GM23338 (cell line): ENCODE measurements around the gene WDR11. TPM values are rescaled to one million over a fixed set of nuclear protein-coding genes. Genes with fewer than 3 reads are reported as not detected.

ENCODE experiments used
- ATAC-seq: fragments of 200-7000 bp; cut with Tn5 transposase; 3 replicates; pipeline ENCODE4 v1.9.1; 2020
- DNase-seq: peaks from one replicate; pipeline ENCODE4 v3.0.0-alpha.2; 2015; ENCODE audit warnings: low spot score
- H2AFZ ChIP-seq: fragments of 200-600 bp; sonication (generic); 2 replicates; pipeline ENCODE4 v1.8.0; 2016; ENCODE audit warnings: antibody characterized with exemption, mild to moderate bottlenecking, moderate library complexity
- H3F3A ChIP-seq: fragments of 200-600 bp; sonication (generic); replicated peaks from 2 replicates; pipeline ENCODE4 v1.8.0; 2017; ENCODE audit warnings: antibody characterized with exemption, mixed run types, low read depth
- H3K27ac ChIP-seq: fragments of 200-600 bp; sonication (generic); 2 replicates; pipeline ENCODE4 v1.6.1; 2016; ENCODE audit warnings: low read depth
- H3K27me3 ChIP-seq: fragments of 200-600 bp; sonication (generic); 2 replicates; pipeline ENCODE4 v1.8.0; 2016; ENCODE audit warnings: mild to moderate bottlenecking, mixed run types, moderate library complexity; ENCODE audit not compliant: insufficient read depth
- H3K36me3 ChIP-seq: fragments of 200-600 bp; sonication (generic); 2 replicates; pipeline ENCODE4 v1.8.0; 2016; ENCODE audit warnings: mild to moderate bottlenecking; ENCODE audit not compliant: insufficient read depth
- H3K4me1 ChIP-seq: fragments of 200-600 bp; sonication (generic); 2 replicates; pipeline ENCODE4 v1.8.0; 2016; ENCODE audit warnings: mild to moderate bottlenecking, moderate library complexity; ENCODE audit not compliant: insufficient read depth
- H3K4me2 ChIP-seq: fragments of 200-600 bp; sonication (generic); 2 replicates; pipeline ENCODE4 v1.7.1; 2017; ENCODE audit warnings: mixed run types
- H3K4me3 ChIP-seq: fragments of 200-600 bp; sonication (generic); 2 replicates; pipeline ENCODE4 v1.6.1; 2016; ENCODE audit warnings: mixed run types
- H3K79me2 ChIP-seq: fragments of 200-600 bp; sonication (generic); replicated peaks from 2 replicates; pipeline ENCODE4 v1.8.0; 2017; ENCODE audit warnings: mild to moderate bottlenecking; ENCODE audit not compliant: insufficient read depth
- H3K9me2 ChIP-seq: fragments of 200-600 bp; sonication (generic); 2 replicates; pipeline ENCODE4 v1.8.0; 2017; ENCODE audit not compliant: insufficient read depth
- H4K20me1 ChIP-seq: fragments of 200-600 bp; sonication (generic); replicated peaks from 2 replicates; pipeline ENCODE4 v1.8.0; 2017; ENCODE audit warnings: mild to moderate bottlenecking; ENCODE audit not compliant: insufficient read depth
- H3K27ac Mint-ChIP-seq: 2 replicates; pipeline ENCODE4 v1.8.0; 2020; ENCODE audit warnings: inconsistent platforms, mild to moderate bottlenecking, moderate library complexity, mixed read lengths
- H3K27me3 Mint-ChIP-seq: 3 replicates; pipeline ENCODE4 v1.8.0; 2022; ENCODE audit warnings: low read depth, mild to moderate bottlenecking, moderate library complexity, mixed read lengths, inconsistent platforms; ENCODE audit not compliant: insufficient read depth, poor library complexity
- H3K36me3 Mint-ChIP-seq: 3 replicates; pipeline ENCODE4 v1.8.0; 2021; ENCODE audit warnings: low read depth, mild to moderate bottlenecking, inconsistent platforms, moderate library complexity, mixed read lengths
- H3K4me1 Mint-ChIP-seq: 3 replicates; pipeline ENCODE4 v1.8.0; 2020; ENCODE audit warnings: mild to moderate bottlenecking, inconsistent platforms, mixed read lengths
- H3K4me3 Mint-ChIP-seq: 3 replicates; pipeline ENCODE4 v1.8.0; 2021; ENCODE audit warnings: moderate library complexity, mild to moderate bottlenecking, inconsistent platforms, mixed read lengths
- H3K9me3 Mint-ChIP-seq: 3 replicates; pipeline ENCODE4 v1.8.0; 2020; ENCODE audit warnings: moderate library complexity, mild to moderate bottlenecking, inconsistent platforms, mixed read lengths
- CREB1 ChIP-seq: fragments of 250-450 bp; sonication (Bioruptor Pico); IDR thresholded peaks from 2 replicates; pipeline ENCODE4 v1.5.0; 2020; ENCODE audit warnings: low read depth, mild to moderate bottlenecking, moderate library complexity
- EZH2phosphoT487 ChIP-seq: fragments of 200-600 bp; sonication (generic); IDR thresholded peaks from one replicate; pipeline ENCODE4 v1.8.1; 2018; ENCODE audit warnings: antibody characterized with exemption; ENCODE audit not compliant: unreplicated experiment
- POLR2AphosphoS5 ChIP-seq: IDR thresholded peaks from 2 replicates; pipeline ENCODE4 v1.6.1; 2016; ENCODE audit warnings: antibody characterized with exemption, low read depth
- STAT1 ChIP-seq: IDR thresholded peaks from one replicate; pipeline ENCODE4 v1.6.1; 2016; ENCODE audit warnings: antibody characterized with exemption; ENCODE audit not compliant: unreplicated experiment
- ZNF114 ChIP-seq: fragments of 250-450 bp; sonication (Bioruptor Pico); IDR thresholded peaks from 2 replicates; pipeline ENCODE4 v1.5.0; 2020; ENCODE audit warnings: mild to moderate bottlenecking, moderate library complexity
- ZNF331 ChIP-seq: fragments of 250-450 bp; sonication (Bioruptor Pico); IDR thresholded peaks from 2 replicates; pipeline ENCODE4 v1.5.0; 2020; ENCODE audit warnings: low read depth, mild to moderate bottlenecking, moderate library complexity
- polyA plus RNA-seq: library from polyadenylated mRNA; unstranded; fragments of >200 nt; fragmentation: Nextera tagmentation; extraction: Ambion mirVana; gene quantifications from 2 replicates; pipeline ENCODE4 v1.2.1, GENCODE V29; 2016
- total RNA-seq: library from RNA; depleted of rRNA; stranded (reverse); fragments of >200 nt; shearing (Covaris generic); gene quantifications from 2 replicates; pipeline ENCODE4 v1.2.3, GENCODE V29; 2014
- TF ChIP-seq, protein P1 (sequence below), 2 experiments: fragments of 200-600 bp in 1 of 2; sonication (generic) in 1 of 2; conservative IDR thresholded peaks; 2 replicates each; pipeline versions ENCODE4 v1.5.1 to v1.6.1; 2016 to 2017; ENCODE audit warnings: antibody characterized with exemption in 2 of 2, low read depth in 2 of 2, mild to moderate bottlenecking in 2 of 2, moderate library complexity in 1 of 2
- TF ChIP-seq, protein P2 (sequence below): fragments of 250-450 bp; sonication (Bioruptor Pico); IDR thresholded peaks from 2 replicates; pipeline ENCODE4 v1.5.0; 2020; ENCODE audit warnings: mild to moderate bottlenecking, moderate library complexity

Gene WDR11
- total and polyA plus RNA-seq, 2 experiments from 2014 or later = 19.7 to 74.4 TPM

DNA sequence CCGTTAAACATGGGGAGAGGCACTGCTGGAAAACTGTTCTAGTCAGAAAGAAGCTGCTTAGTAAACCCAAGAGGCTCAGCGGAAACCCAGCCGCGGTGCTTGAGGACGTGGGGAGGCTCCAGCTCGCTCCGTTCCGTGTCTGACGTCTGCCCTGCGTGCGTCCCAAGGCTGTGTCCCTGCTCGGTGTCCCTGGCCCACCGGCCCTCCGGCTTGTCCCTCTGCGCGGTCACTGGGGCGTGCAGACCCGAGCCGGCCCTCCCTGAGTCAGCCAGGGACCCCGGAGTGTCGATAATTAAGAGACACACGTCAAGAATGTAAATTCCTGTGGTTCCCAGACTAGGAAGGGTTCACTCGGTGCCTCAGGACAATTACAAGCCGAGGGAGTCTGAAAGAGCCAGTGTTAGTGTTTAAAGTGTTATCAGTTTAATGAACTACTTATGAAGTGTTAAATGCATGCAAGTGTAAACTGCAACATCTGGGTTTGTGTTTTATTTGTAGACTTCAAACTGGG, 98.9 kb downstream of the WDR11 start:
- Mint-ChIP-seq H3K9me3 (peaks cover 18% of the 10 kb centered on the region; the same call in 2 of the 3 replicates), H3K27me3 (peaks cover 20% of the 10 kb centered on the region)

More for the DNA sequence above, 98.9 kb downstream of the WDR11 start:
- peak overlapping the region; percentile 84 for H3K4me3 ChIP-seq
- no peaks in the 10 kb centered on the region for H3K36me3 ChIP-seq
- TF ChIP-seq STAT1 (no peak), ZNF331 (CRISPR knock-in tag) (no peak), EZH2phosphoT487 (no peak), ZNF114 (CRISPR knock-in tag) (no peak), POLR2AphosphoS5 (no peak), CREB1 (CRISPR knock-in tag) (0 out of 2 replicates have a peak, but pooled peaks have one; percentile 3)
- TF ChIP-seq, protein P1, sequence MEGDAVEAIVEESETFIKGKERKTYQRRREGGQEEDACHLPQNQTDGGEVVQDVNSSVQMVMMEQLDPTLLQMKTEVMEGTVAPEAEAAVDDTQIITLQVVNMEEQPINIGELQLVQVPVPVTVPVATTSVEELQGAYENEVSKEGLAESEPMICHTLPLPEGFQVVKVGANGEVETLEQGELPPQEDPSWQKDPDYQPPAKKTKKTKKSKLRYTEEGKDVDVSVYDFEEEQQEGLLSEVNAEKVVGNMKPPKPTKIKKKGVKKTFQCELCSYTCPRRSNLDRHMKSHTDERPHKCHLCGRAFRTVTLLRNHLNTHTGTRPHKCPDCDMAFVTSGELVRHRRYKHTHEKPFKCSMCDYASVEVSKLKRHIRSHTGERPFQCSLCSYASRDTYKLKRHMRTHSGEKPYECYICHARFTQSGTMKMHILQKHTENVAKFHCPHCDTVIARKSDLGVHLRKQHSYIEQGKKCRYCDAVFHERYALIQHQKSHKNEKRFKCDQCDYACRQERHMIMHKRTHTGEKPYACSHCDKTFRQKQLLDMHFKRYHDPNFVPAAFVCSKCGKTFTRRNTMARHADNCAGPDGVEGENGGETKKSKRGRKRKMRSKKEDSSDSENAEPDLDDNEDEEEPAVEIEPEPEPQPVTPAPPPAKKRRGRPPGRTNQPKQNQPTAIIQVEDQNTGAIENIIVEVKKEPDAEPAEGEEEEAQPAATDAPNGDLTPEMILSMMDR (conservative IDR thresholded peaks at IDR 0.05; ENCODE audit: low read depth in 2 of 2) = no peak
- TF ChIP-seq, protein P2, sequence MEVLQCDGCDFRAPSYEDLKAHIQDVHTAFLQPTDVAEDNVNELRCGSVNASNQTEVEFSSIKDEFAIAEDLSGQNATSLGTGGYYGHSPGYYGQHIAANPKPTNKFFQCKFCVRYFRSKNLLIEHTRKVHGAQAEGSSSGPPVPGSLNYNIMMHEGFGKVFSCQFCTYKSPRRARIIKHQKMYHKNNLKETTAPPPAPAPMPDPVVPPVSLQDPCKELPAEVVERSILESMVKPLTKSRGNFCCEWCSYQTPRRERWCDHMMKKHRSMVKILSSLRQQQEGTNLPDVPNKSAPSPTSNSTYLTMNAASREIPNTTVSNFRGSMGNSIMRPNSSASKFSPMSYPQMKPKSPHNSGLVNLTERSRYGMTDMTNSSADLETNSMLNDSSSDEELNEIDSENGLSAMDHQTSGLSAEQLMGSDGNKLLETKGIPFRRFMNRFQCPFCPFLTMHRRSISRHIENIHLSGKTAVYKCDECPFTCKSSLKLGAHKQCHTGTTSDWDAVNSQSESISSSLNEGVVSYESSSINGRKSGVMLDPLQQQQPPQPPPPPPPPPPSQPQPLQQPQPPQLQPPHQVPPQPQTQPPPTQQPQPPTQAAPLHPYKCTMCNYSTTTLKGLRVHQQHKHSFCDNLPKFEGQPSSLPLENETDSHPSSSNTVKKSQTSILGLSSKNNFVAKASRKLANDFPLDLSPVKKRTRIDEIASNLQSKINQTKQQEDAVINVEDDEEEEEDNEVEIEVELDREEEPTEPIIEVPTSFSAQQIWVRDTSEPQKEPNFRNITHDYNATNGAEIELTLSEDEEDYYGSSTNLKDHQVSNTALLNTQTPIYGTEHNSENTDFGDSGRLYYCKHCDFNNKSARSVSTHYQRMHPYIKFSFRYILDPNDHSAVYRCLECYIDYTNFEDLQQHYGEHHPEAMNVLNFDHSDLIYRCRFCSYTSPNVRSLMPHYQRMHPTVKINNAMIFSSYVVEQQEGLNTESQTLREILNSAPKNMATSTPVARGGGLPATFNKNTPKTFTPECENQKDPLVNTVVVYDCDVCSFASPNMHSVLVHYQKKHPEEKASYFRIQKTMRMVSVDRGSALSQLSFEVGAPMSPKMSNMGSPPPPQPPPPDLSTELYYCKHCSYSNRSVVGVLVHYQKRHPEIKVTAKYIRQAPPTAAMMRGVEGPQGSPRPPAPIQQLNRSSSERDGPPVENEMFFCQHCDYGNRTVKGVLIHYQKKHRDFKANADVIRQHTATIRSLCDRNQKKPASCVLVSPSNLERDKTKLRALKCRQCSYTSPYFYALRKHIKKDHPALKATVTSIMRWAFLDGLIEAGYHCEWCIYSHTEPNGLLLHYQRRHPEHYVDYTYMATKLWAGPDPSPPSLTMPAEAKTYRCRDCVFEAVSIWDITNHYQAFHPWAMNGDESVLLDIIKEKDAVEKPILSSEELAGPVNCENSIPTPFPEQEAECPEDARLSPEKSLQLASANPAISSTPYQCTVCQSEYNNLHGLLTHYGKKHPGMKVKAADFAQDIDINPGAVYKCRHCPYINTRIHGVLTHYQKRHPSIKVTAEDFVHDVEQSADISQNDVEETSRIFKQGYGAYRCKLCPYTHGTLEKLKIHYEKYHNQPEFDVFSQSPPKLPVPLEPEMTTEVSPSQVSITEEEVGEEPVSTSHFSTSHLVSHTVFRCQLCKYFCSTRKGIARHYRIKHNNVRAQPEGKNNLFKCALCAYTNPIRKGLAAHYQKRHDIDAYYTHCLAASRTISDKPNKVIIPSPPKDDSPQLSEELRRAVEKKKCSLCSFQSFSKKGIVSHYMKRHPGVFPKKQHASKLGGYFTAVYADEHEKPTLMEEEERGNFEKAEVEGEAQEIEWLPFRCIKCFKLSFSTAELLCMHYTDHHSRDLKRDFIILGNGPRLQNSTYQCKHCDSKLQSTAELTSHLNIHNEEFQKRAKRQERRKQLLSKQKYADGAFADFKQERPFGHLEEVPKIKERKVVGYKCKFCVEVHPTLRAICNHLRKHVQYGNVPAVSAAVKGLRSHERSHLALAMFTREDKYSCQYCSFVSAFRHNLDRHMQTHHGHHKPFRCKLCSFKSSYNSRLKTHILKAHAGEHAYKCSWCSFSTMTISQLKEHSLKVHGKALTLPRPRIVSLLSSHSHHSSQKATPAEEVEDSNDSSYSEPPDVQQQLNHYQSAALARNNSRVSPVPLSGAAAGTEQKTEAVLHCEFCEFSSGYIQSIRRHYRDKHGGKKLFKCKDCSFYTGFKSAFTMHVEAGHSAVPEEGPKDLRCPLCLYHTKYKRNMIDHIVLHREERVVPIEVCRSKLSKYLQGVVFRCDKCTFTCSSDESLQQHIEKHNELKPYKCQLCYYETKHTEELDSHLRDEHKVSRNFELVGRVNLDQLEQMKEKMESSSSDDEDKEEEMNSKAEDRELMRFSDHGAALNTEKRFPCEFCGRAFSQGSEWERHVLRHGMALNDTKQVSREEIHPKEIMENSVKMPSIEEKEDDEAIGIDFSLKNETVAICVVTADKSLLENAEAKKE (CRISPR knock-in tag) = no peak
- peaks cover 26% of the 10 kb centered on the region for H3K4me1 ChIP-seq
- ATAC-seq (peak; percentile 52), DNase-seq (peak; percentile 64)
- Mint-ChIP-seq H3K27ac (no peak overlapping the region), H3K4me3 (peak overlapping the region; percentile 67), H3K36me3 (peaks cover 9% of the 10 kb centered on the region), H3K4me1 (peaks cover 22% of the 10 kb centered on the region)
- no peak overlapping the region for H3K27ac ChIP-seq
- no peaks in the 10 kb centered on the region for H3K79me2 ChIP-seq
- H3K4me2 ChIP-seq = peak overlapping the region; percentile 98
- no peaks in the 10 kb centered on the region for H3F3A ChIP-seq
- no peaks in the 10 kb centered on the region for H4K20me1 ChIP-seq
- H2AFZ ChIP-seq = peak overlapping the region; percentile 100
- H3K9me2 ChIP-seq = no peaks in the 10 kb centered on the region
- H3K27me3 ChIP-seq = peaks cover 15% of the 10 kb centered on the region
